HepG2 (cell line): ENCODE data around the gene CLTCL1. TPM values are rescaled to one million over a fixed set of nuclear protein-coding genes. Genes with fewer than 3 reads are reported as not detected.

ENCODE experiments used
- ATAC-seq: fragments of 200-7000 bp; cut with Tn5 transposase; 3 replicates; pipeline ENCODE4 v1.9.1; 2020; ENCODE audit warnings: mild to moderate bottlenecking, moderate library complexity
- BruUV-seq: library from RNA; stranded (reverse); fragments of 400-500 nt; replicated peaks from 2 replicates; lab custom pipeline; 2021; lab: Mats Ljungman, UMichigan
- CTCF ChIA-PET: fragments of 300-600 bp; formaldehyde crosslinking; extraction: SDS; loops from one replicate; lab custom pipeline; 2021; ENCODE audit warnings: low total read pairs, inconsistent platforms, low intra/inter-chr PET ratio; lab: Yijun Ruan, JAX
- POLR2A ChIA-PET: fragments of 350-600 bp; sonication (Branson Sonifier 250); formaldehyde crosslinking; loops from one replicate; lab custom pipeline; 2020; ENCODE audit warnings: antibody characterized with exemption, inconsistent platforms; lab: Yijun Ruan, JAX
- DNase-seq: peaks from one replicate; pipeline ENCODE4 v3.0.0-alpha.2; 2015; ENCODE audit warnings: low spot score
- FAIRE-seq: peaks from 3 replicates; lab custom pipeline; 2011; peaks lifted over from hg19 to GRCh38; lab: Jason Lieb, UNC
- H2AFZ ChIP-seq: one replicate; pipeline ENCODE4 v1.6.1; 2011; ENCODE audit warnings: low read length, inconsistent platforms
- H3K27ac ChIP-seq: fragments of 300-600 bp; 3 replicates; pipeline ENCODE4 v1.8.0; 2011; ENCODE audit warnings: mixed run types, mild to moderate bottlenecking, mixed read lengths, low read length, inconsistent platforms; ENCODE audit not compliant: insufficient read depth; ENCODE audit errors: extremely low read length
- H3K27me3 ChIP-seq, 2 experiments: fragments of 200-600 bp in 1 of 2; 2 replicates in 1 of 2; 3 replicates in 1 of 2; pipeline versions ENCODE4 v1.6.0 to v1.8.0; 2011; ENCODE audit warnings: low read length in 2 of 2, mild to moderate bottlenecking in 2 of 2, moderate library complexity in 2 of 2, inconsistent platforms in 1 of 2; ENCODE audit not compliant: insufficient read depth in 2 of 2, control insufficient read depth in 1 of 2
- H3K36me3 ChIP-seq, 2 experiments: fragments of 200-600 bp in 1 of 2; replicated peaks in 1 of 2; 2 replicates in 1 of 2; 3 replicates in 1 of 2; pipeline versions ENCODE4 v1.5.1 to v1.8.0; 2011; ENCODE audit warnings: low read length in 2 of 2, inconsistent platforms in 1 of 2; ENCODE audit not compliant: insufficient read depth in 2 of 2, control insufficient read depth in 1 of 2
- H3K4me1 ChIP-seq: 2 replicates; pipeline ENCODE4 v1.5.1; 2012; ENCODE audit warnings: low read length, inconsistent platforms; ENCODE audit not compliant: insufficient read depth
- H3K4me2 ChIP-seq: 2 replicates; pipeline ENCODE4 v1.6.0; 2011; ENCODE audit warnings: low read depth, low read length, inconsistent platforms
- H3K4me3 ChIP-seq, 3 experiments: fragments of 200-600 bp in 1 of 3; sonication (generic), shearing (Covaris generic) in 1 of 3; replicated peaks in 1 of 3; 2 replicates each; pipeline ENCODE4 v1.5.1; 2011 to 2016; ENCODE audit warnings: low read length in 3 of 3, inconsistent platforms in 2 of 3, low read depth in 2 of 3, mild to moderate bottlenecking in 2 of 3, control low read depth in 1 of 3, mixed read lengths in 1 of 3; ENCODE audit not compliant: insufficient read depth in 1 of 3
- H3K79me2 ChIP-seq: one replicate; pipeline ENCODE4 v1.6.1; 2011; ENCODE audit warnings: low read length, inconsistent platforms; ENCODE audit not compliant: insufficient read depth
- H3K9ac ChIP-seq: 2 replicates; pipeline ENCODE4 v1.6.0; 2011; ENCODE audit warnings: mild to moderate bottlenecking, low read depth, low read length, inconsistent platforms; ENCODE audit not compliant: insufficient read depth
- H3K9me3 ChIP-seq: 2 replicates; pipeline ENCODE4 v1.5.1; 2012; ENCODE audit warnings: mild to moderate bottlenecking, low read length
- H4K20me1 ChIP-seq: 2 replicates; pipeline ENCODE4 v1.6.0; 2011; ENCODE audit warnings: inconsistent platforms, mild to moderate bottlenecking, low read length, moderate library complexity; ENCODE audit not compliant: insufficient read depth
- CHD4 ChIP-seq: fragments of 200-600 bp; sonication (generic); IDR thresholded peaks from 2 replicates; pipeline ENCODE4 v1.7.0; 2017; ENCODE audit warnings: mild to moderate bottlenecking, low read length, borderline replicate concordance
- ELF3 ChIP-seq: IDR thresholded peaks from 2 replicates; pipeline ENCODE4 v1.6.1; 2016; ENCODE audit warnings: missing genetic modification reagents, missing compliant biosample characterization
- GABPA ChIP-seq, 2 experiments: IDR thresholded peaks; 2 replicates each; pipeline ENCODE4 v1.6.1; 2011 to 2016; ENCODE audit warnings: low read depth in 2 of 2, low read length in 1 of 2, missing biosample characterization in 1 of 2, missing genetic modification characterization in 1 of 2
- GMEB2 ChIP-seq: IDR thresholded peaks from 2 replicates; pipeline ENCODE4 v1.6.1; 2016; ENCODE audit warnings: missing biosample characterization, missing genetic modification reagents, low read depth
- JUND ChIP-seq: sonication (generic); formaldehyde crosslinking; IDR thresholded peaks from 2 replicates; pipeline ENCODE4 v1.8.0; 2022; ENCODE audit warnings: mild to moderate bottlenecking, missing genetic modification reagents
- KMT2B ChIP-seq: IDR thresholded peaks from 2 replicates; pipeline ENCODE4 v1.6.1; 2016; ENCODE audit warnings: missing genetic modification reagents, missing compliant biosample characterization
- MAFG ChIP-seq: sonication (generic); formaldehyde crosslinking; IDR thresholded peaks from 2 replicates; pipeline ENCODE4 v1.5.1; 2020; ENCODE audit warnings: mild to moderate bottlenecking, missing genetic modification reagents
- NFYB ChIP-seq: sonication (generic); formaldehyde crosslinking; IDR thresholded peaks from 2 replicates; pipeline ENCODE4 v1.4.0; 2020; ENCODE audit warnings: missing genetic modification reagents
- SETDB1 ChIP-seq: sonication (generic); formaldehyde crosslinking; IDR thresholded peaks from 2 replicates; pipeline ENCODE4 v1.5.1; 2020; ENCODE audit warnings: missing genetic modification reagents, mild to moderate bottlenecking, borderline replicate concordance
- in situ Hi-C: cut with HindIII; loops from 2 replicates; pipeline ENCODE4 v1.10.0; 2017; ENCODE audit warnings: low pct_unique_long_range_greater_than_20kb; ENCODE audit not compliant: extremely low pct_ligation_motif_present
- intact Hi-C: fragments of 100-400 bp; cut with micrococcal nuclease; formaldehyde crosslinking; loops from one replicate; pipeline ENCODE4 v1.10.0; 2022; ENCODE audit not compliant: unreplicated experiment
- polyA plus RNA-seq, 8 experiments: library from polyadenylated mRNA; depleted of rRNA in 3 of 8; stranded (reverse) in 7 of 8; unstranded in 1 of 8; fragments of >200 nt; fragmentation: Illumina TruSeq in 4 of 8; extraction: Trizol in 4 of 8; gene quantifications; 2 replicates each; pipeline versions ENCODE4 v1.2.1 to v1.2.3, GENCODE V29; 2011 to 2016; ENCODE audit warnings: low read depth in 4 of 8, missing spikeins in 1 of 8, mixed read lengths in 1 of 8; ENCODE audit not compliant: insufficient read depth in 1 of 8
- total RNA-seq, 5 experiments: library from RNA; depleted of rRNA; stranded (reverse); fragments of >200 nt; fragmentation: Illumina TruSeq; extraction: Trizol; gene quantifications; 2 replicates each; pipeline ENCODE4 v1.2.3, GENCODE V29; 2016; ENCODE audit warnings: low read depth in 1 of 5

CLTCL1 gene
- total and polyA plus RNA-seq, 2 of the 13 experiments (the other 11 are each of a cell fraction or from before 2014, with no cell fraction given): 8.1 to 10.9 TPM

- H3K9ac ChIP-seq: no peak overlapping the region
- H3K4me3 ChIP-seq: no peak overlapping the region
- CTCF ChIA-PET: no interaction called here
- DNase-seq (no peak), FAIRE-seq (no peak), ATAC-seq (no peak)
- in situ Hi-C loops: loop anchor here (10.0 kb wide), 2 partner anchors 179 to 339 kb away; partner anchors contain the start of genes CDC45 and UFD1
- H3K36me3 ChIP-seq: no peaks in the 10 kb centered on the region
- peaks cover 20% of the 10 kb centered on the region for H3K4me1 ChIP-seq
- no peak overlapping the region for H3K4me2 ChIP-seq
- no peak overlapping the region for H2AFZ ChIP-seq
- H3K27me3 ChIP-seq: no peaks in the 10 kb centered on the region; a peak in 1 of 5 replicates
- POLR2A ChIA-PET: no interaction called here
- no peaks in the 10 kb centered on the region for H3K79me2 ChIP-seq
- TF ChIP-seq SETDB1 (CRISPR knock-in tag) (no peak), ELF3 (no peak), GMEB2 (CRISPR knock-in tag) (no peak), NFYB (no peak), CHD4 (no peak), KMT2B (CRISPR knock-in tag) (no peak), GABPA (IDR thresholded peaks at IDR 0.05; ENCODE audit: low read depth, low read length) (no peak), GABPA (CRISPR knock-in tag; IDR thresholded peaks at IDR 0.05; ENCODE audit: low read depth) (no peak), MAFG (no peak), JUND (CRISPR knock-in tag) (no peak)
- no peaks in the 10 kb centered on the region for H4K20me1 ChIP-seq
- intact Hi-C loops: no loop called here
- H3K27ac ChIP-seq: no peak overlapping the region
- no peaks in the 10 kb centered on the region for H3K9me3 ChIP-seq
- BruUV-seq: no TSS peak
Observed at GRCh38 chr22:19295733-19296132, 4.2 kb upstream of the CLTCL1 start.
